Glutamatergic neuron (in vitro differentiated cells): ENCODE results near the gene GFRA4. TPM values are rescaled to one million over a fixed set of nuclear protein-coding genes. Genes with fewer than 3 reads are reported as not detected.

Experiments
- DNase-seq: peaks from one replicate; pipeline ENCODE4 v3.0.0; 2022
- H3K27ac Mint-ChIP-seq: one replicate; pipeline ENCODE4 v1.8.0; 2020; ENCODE audit warnings: mild to moderate bottlenecking, mixed read lengths, inconsistent platforms; ENCODE audit not compliant: unreplicated experiment
- H3K27me3 Mint-ChIP-seq: one replicate; pipeline ENCODE4 v1.8.0; 2020; ENCODE audit warnings: mild to moderate bottlenecking, moderate library complexity, mixed read lengths, inconsistent platforms; ENCODE audit not compliant: unreplicated experiment
- H3K36me3 Mint-ChIP-seq: one replicate; pipeline ENCODE4 v1.8.0; 2020; ENCODE audit warnings: mild to moderate bottlenecking, mixed read lengths, inconsistent platforms; ENCODE audit not compliant: unreplicated experiment
- H3K4me1 Mint-ChIP-seq: one replicate; pipeline ENCODE4 v1.8.0; 2020; ENCODE audit warnings: mild to moderate bottlenecking, low read depth, mixed read lengths, inconsistent platforms; ENCODE audit not compliant: unreplicated experiment
- H3K4me3 Mint-ChIP-seq: one replicate; pipeline ENCODE4 v1.8.0; 2020; ENCODE audit warnings: mild to moderate bottlenecking, mixed read lengths, inconsistent platforms; ENCODE audit not compliant: unreplicated experiment
- H3K9me3 Mint-ChIP-seq: one replicate; pipeline ENCODE4 v1.8.0; 2020; ENCODE audit warnings: mild to moderate bottlenecking, moderate library complexity, mixed read lengths, inconsistent platforms; ENCODE audit not compliant: unreplicated experiment
- total RNA-seq: library from RNA; stranded (reverse); fragmentation: NEBNext Ultra II Directional; extraction: Animal tissue kit (Norgen Biotek cat#: 25700); gene quantifications from one replicate; pipeline ENCODE4 v1.2.1, GENCODE V29; 2021; ENCODE audit not compliant: unreplicated experiment
- TF ChIP-seq, protein P1 (sequence below): fragments of 200-600 bp; sonication (generic); IDR thresholded peaks from one replicate; pipeline ENCODE4 v1.5.0; 2021; ENCODE audit not compliant: partially characterized antibody, unreplicated experiment

GFRA4 gene
- total RNA-seq, 1 donor from 2014 or later = not detected

DNA sequence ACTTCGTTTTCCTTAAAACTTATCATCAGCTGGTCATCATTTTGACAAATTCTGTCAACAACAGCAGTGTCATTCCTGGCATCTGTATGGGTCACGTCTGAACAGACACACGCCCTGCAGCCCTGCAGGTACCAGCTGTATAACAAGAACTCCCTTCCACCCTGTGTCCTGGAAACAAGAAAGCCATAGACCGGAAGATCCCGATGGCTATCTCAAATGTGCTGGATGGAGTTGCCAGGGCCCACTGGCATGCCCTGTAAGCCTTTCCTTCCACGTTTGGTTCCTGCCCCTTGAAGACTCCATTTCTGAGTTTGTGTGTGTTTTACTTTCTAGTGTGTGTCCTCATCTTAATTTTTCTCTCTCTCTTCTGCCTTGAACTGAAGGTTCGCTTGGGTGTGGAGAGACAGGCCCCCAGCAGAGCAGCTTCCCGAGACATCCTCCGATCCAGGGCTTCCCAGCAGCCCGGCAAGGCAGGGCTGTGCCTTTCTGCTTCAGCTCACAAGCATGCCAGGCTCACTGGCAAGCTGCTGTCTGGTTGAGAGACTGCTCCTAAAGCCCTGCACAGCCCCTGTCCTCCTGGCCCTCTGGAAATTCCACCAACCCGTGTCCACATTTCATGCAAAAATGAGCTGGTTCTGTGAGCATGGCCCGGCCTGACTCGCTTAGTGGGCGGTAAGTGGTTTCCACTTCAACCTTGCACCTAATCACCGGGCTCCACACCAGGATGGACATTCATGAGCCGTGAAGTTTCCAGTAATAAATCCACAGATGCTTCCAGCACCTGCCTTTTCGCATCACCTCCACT, 8.7 kb downstream of the GFRA4 start:
- Mint-ChIP-seq H3K9me3 (peaks cover 2% of the 10 kb centered on the region), H3K27me3 (peaks cover 4% of the 10 kb centered on the region), H3K36me3 (no peaks in the 10 kb centered on the region), H3K4me1 (peaks cover 16% of the 10 kb centered on the region), H3K4me3 (no peak overlapping the region), H3K27ac (no peak overlapping the region)
- DNase-seq = no peak
- TF ChIP-seq, protein P1, sequence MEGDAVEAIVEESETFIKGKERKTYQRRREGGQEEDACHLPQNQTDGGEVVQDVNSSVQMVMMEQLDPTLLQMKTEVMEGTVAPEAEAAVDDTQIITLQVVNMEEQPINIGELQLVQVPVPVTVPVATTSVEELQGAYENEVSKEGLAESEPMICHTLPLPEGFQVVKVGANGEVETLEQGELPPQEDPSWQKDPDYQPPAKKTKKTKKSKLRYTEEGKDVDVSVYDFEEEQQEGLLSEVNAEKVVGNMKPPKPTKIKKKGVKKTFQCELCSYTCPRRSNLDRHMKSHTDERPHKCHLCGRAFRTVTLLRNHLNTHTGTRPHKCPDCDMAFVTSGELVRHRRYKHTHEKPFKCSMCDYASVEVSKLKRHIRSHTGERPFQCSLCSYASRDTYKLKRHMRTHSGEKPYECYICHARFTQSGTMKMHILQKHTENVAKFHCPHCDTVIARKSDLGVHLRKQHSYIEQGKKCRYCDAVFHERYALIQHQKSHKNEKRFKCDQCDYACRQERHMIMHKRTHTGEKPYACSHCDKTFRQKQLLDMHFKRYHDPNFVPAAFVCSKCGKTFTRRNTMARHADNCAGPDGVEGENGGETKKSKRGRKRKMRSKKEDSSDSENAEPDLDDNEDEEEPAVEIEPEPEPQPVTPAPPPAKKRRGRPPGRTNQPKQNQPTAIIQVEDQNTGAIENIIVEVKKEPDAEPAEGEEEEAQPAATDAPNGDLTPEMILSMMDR = no peak

DNA sequence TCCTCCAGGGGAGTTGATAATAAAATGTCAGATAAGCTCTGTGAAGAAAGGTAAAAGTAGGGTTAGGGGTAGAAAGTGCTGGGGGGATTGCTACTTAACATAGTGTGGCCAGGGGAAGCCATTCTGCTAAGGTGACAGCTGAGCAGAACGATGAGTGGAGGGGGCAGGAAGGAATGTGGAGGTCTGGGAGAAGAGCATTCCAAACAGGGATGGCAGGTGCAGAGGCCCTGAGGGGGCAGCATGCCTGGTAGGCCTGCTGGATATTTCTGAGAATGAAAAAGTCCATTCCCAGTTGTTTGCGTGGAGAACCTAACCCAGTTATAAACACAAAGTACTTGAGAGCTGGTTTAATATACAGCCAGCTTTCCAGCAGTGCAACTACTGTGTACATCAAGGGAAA, 9.3 kb downstream of the GFRA4 start:
- Mint-ChIP-seq H3K36me3 (no peaks in the 10 kb centered on the region), H3K4me3 (no peak overlapping the region), H3K4me1 (peaks cover 15% of the 10 kb centered on the region), H3K27me3 (peaks cover under 1% of the 10 kb centered on the region), H3K9me3 (no peaks in the 10 kb centered on the region), H3K27ac (no peak overlapping the region)
- TF ChIP-seq, protein P1 = no peak
- DNase-seq = no peak

DNA sequence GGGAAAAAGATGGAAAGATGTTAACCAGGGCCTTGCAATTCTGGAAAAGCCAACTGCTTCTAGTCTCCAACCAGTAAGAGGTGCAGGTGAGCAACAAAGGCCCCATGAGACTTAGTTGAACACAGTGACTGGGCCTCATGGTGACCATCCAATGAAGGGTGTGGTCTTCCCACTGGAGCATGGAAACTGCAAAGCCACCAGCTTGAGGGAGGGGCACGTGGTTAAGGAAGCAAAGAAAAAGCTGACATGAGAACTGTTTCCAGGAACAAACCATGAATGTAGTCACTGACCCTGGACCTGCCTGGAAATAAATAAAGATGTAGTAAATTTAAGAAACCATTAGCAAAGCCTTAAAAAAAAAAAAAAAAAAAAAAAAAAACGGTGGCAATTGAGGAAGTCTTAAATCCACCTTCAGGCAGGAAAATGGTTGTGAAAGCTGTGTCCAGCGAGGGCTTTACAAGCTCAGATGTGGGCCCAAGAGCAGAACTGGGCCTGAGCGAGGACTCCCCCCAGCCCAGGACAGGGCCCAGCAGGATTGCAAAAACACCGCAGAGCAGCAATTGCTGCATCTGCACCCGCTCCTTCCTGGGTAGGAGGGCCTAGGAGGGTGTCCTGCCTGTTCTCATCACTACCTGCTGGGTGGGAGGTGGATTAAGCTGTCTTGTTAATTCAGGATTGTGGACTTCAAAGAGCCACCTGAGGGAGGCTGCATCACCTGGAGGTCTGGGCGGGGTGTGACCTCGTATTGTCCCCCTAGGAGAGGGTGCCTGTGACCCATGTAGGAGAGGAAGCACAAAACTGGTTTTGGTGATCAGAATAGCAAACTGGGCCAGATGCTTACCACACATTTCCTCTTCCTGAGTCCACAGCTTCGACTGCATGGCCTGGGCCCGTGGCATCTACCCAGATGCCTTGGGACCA, 10.3 kb downstream of the GFRA4 start:
- TF ChIP-seq, protein P1 = no peak
- Mint-ChIP-seq H3K27me3 (no peaks in the 10 kb centered on the region), H3K27ac (no peak overlapping the region), H3K36me3 (no peaks in the 10 kb centered on the region), H3K4me1 (peaks cover 19% of the 10 kb centered on the region), H3K4me3 (no peak overlapping the region), H3K9me3 (no peaks in the 10 kb centered on the region)
- DNase-seq = no peak

DNA sequence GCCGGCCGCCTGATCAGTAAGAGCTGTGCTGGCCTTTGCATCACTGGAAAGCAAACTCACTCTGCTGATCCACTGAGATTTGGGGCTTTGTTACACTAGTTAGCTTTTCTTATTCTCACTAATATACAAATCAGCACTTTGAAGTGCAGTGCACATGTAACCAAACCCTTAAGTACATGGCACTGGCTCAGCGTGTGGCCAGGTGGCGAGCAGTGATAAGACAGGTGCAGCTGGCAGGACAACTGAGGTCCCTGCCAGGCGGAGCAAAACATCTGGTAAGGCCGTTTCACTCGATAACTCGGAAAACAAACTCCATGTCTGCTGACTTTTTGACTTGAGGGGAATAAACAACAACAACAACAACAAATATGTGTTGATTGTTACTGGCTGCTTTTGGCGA, 11.0 kb downstream of the GFRA4 start:
- H3K4me3 Mint-ChIP-seq = no peak overlapping the region
- TF ChIP-seq, protein P1 = no peak
- no peaks in the 10 kb centered on the region for H3K36me3 Mint-ChIP-seq
- H3K27me3 Mint-ChIP-seq = no peaks in the 10 kb centered on the region
- peaks cover 24% of the 10 kb centered on the region for H3K4me1 Mint-ChIP-seq
- DNase-seq = no peak
- no peak overlapping the region for H3K27ac Mint-ChIP-seq
- H3K9me3 Mint-ChIP-seq = no peaks in the 10 kb centered on the region
